NCI-H446 (cell line): Measurements from ENCODE around the gene VAMP8.
"Not testable (repeated sequence)": the region's sequence is repeated elsewhere in the genome, so short reads cannot be mapped to it uniquely, and the experiment has no call there.

Source experiments
- DNase-seq, 2 experiments: peaks; one replicate each; lab custom pipeline; 2025; lab: John Stamatoyannopoulos, UW

Gene VAMP8

GRCh38 chr2:85598594-85599340 is 21.4 kb downstream of the VAMP8 start:
- DNase-seq = no peak

- no peak for DNase-seq
These were observed 22.3 kb downstream of the VAMP8 start for GRCh38 chr2:85599468-85600234.

- no peak for DNase-seq
These were observed 22.8 kb downstream of the VAMP8 start for GRCh38 chr2:85600235-85600575.

- DNase-seq = no peak
These were observed 23.8 kb downstream of the VAMP8 start for GRCh38 chr2:85600951-85601770.

- DNase-seq = no peak
These were observed 24.5 kb downstream of the VAMP8 start for GRCh38 chr2:85601771-85602475.

- peak; percentile 54 to 90 for DNase-seq
These were observed 25.3 kb downstream of the VAMP8 start, which contains the start of gene TMEM150A for GRCh38 chr2:85602476-85603234. Gene TMEM150A, minus strand, starts transcription at chr2:85602698. Its CDS starts 750 bp downstream, at chr2:85601948.

GRCh38 chr2:85604133-85604444 is 26.7 kb downstream of the VAMP8 start:
- DNase-seq = not testable (repeated sequence)

- no peak for DNase-seq
These were observed 27.4 kb downstream of the VAMP8 start for GRCh38 chr2:85604568-85605339.

- DNase-seq = peak in 1 of 2 experiments; percentile 38
These were observed 28.2 kb downstream of the VAMP8 start for GRCh38 chr2:85605406-85606115.

- no peak for DNase-seq
These were observed 28.7 kb downstream of the VAMP8 start for GRCh38 chr2:85606116-85606455.

- DNase-seq = no peak
These were observed 30.2 kb downstream of the VAMP8 start for GRCh38 chr2:85607268-85608215.

GRCh38 chr2:85611217-85611704 is 33.9 kb downstream of the VAMP8 start:
- no peak for DNase-seq

GRCh38 chr2:85611705-85612587 is 34.6 kb downstream of the VAMP8 start, which contains the start of gene C2orf68:
Gene C2orf68, minus strand, starts transcription at chr2:85612066. Its CDS starts 82 bp downstream, at chr2:85611984.
- peak; percentile 65 to 85 for DNase-seq

GRCh38 chr2:85613717-85614515 is 36.5 kb downstream of the VAMP8 start:
- no peak for DNase-seq

- DNase-seq = not testable (repeated sequence)
These were observed 37.4 kb downstream of the VAMP8 start for GRCh38 chr2:85614757-85615156.

- DNase-seq = no peak
These were observed 38.0 kb downstream of the VAMP8 start for GRCh38 chr2:85615413-85615728.

GRCh38 chr2:85617723-85618122 is 40.3 kb downstream of the VAMP8 start:
- DNase-seq = not testable (repeated sequence)
